T-helper 2 cell treated with Interferon-gamma antibody and Interleukin-4, amounts not matched to agents 100 ng/mL and 5 ng/mL, for 36 hours (primary cell): ENCODE measurements around the gene FOXJ3. TPM values are rescaled to one million over a fixed set of nuclear protein-coding genes. Genes with fewer than 3 reads are reported as not detected.

Experiments used
- intact Hi-C: fragments of 100-400 bp; cut with micrococcal nuclease; formaldehyde crosslinking; loops from one replicate; pipeline ENCODE4 v1.15.1; 2023
- total RNA-seq: library from RNA; stranded (reverse); gene quantifications from 2 replicates; pipeline ENCODE4 v1.2.3, GENCODE V29; 2022

The FOXJ3 gene
- total RNA-seq, 1 donor from 2014 or later: 47.8 TPM

GRCh38 chr1:42334240-42335049 lies 590 bp downstream of the FOXJ3 start:
- intact Hi-C loops: loop anchor here (1.0 to 10.0 kb wide), 7 partner anchors 16 to 432 kb away; partner anchors contain the start of genes C1orf50, HIVEP3, P3H1 and PPCS

GRCh38 chr1:42333662-42334239 lies 1.3 kb downstream of the FOXJ3 start:
- intact Hi-C loops: loop anchor here (2.0 to 10.0 kb wide), 4 partner anchors 15 to 433 kb away; partner anchors contain the start of genes C1orf50, HIVEP3 and P3H1

- intact Hi-C loops: loop anchor here (10.0 kb wide), 2 partner anchors 158 to 418 kb away; partner anchors contain the start of gene HIVEP3
These were observed 2.2 kb downstream of the FOXJ3 start for GRCh38 chr1:42332877-42333276.

- intact Hi-C loops: loop anchor here (10.0 kb wide), 2 partner anchors 155 to 415 kb away; partner anchors contain the start of gene HIVEP3
These were observed 4.8 kb downstream of the FOXJ3 start for GRCh38 chr1:42330215-42330614.

GRCh38 chr1:42328916-42329496 lies 6.0 kb downstream of the FOXJ3 start:
- intact Hi-C loops: no loop called here

- intact Hi-C loops: no loop called here
These were observed 6.9 kb downstream of the FOXJ3 start for GRCh38 chr1:42328047-42328625.

GRCh38 chr1:42325014-42325402 lies 10.0 kb downstream of the FOXJ3 start:
- intact Hi-C loops: no loop called here

- intact Hi-C loops: no loop called here
These were observed 10.5 kb downstream of the FOXJ3 start for GRCh38 chr1:42324398-42325013.

- intact Hi-C loops: no loop called here
These were observed 11.5 kb downstream of the FOXJ3 start for GRCh38 chr1:42323551-42323950.

GRCh38 chr1:42322577-42322976 lies 12.5 kb downstream of the FOXJ3 start:
- intact Hi-C loops: no loop called here

GRCh38 chr1:42321731-42322130 lies 13.3 kb downstream of the FOXJ3 start:
- intact Hi-C loops: no loop called here

- intact Hi-C loops: no loop called here
These were observed 14.3 kb downstream of the FOXJ3 start for GRCh38 chr1:42320708-42321107.

- intact Hi-C loops: loop anchor here (2.0 kb wide), 1 partner anchor 15 kb away; the partner anchor contains the start of gene FOXJ3
These were observed 15.1 kb downstream of the FOXJ3 start for GRCh38 chr1:42319871-42320484.

GRCh38 chr1:42319128-42319851 lies 15.7 kb downstream of the FOXJ3 start:
- intact Hi-C loops: loop anchor here (2.0 kb wide), 1 partner anchor 16 kb away; the partner anchor contains the start of gene FOXJ3

GRCh38 chr1:42318601-42319000 lies 16.4 kb downstream of the FOXJ3 start:
- intact Hi-C loops: loop anchor here (2.0 kb wide), 1 partner anchor 16 kb away; the partner anchor contains the start of gene FOXJ3

- intact Hi-C loops: no loop called here
These were observed 17.7 kb downstream of the FOXJ3 start for GRCh38 chr1:42317308-42317707.

- intact Hi-C loops: no loop called here
These were observed 18.7 kb downstream of the FOXJ3 start for GRCh38 chr1:42316292-42316691.

- intact Hi-C loops: no loop called here
These were observed 19.5 kb downstream of the FOXJ3 start for GRCh38 chr1:42315500-42315899.

- intact Hi-C loops: no loop called here
These were observed 21.1 kb downstream of the FOXJ3 start for GRCh38 chr1:42313970-42314369.
